Measurements from ENCODE around the gene PLA2G1B. TPM values are rescaled to one million over a fixed set of nuclear protein-coding genes. Genes with fewer than 3 reads are reported as not detected.

The PLA2G1B gene
- total and polyA plus RNA-seq, 2 of the 13 experiments (the other 11 are each of a cell fraction or from before 2014, with no cell fraction given): 0.33 to 1.4 TPM

DNA sequence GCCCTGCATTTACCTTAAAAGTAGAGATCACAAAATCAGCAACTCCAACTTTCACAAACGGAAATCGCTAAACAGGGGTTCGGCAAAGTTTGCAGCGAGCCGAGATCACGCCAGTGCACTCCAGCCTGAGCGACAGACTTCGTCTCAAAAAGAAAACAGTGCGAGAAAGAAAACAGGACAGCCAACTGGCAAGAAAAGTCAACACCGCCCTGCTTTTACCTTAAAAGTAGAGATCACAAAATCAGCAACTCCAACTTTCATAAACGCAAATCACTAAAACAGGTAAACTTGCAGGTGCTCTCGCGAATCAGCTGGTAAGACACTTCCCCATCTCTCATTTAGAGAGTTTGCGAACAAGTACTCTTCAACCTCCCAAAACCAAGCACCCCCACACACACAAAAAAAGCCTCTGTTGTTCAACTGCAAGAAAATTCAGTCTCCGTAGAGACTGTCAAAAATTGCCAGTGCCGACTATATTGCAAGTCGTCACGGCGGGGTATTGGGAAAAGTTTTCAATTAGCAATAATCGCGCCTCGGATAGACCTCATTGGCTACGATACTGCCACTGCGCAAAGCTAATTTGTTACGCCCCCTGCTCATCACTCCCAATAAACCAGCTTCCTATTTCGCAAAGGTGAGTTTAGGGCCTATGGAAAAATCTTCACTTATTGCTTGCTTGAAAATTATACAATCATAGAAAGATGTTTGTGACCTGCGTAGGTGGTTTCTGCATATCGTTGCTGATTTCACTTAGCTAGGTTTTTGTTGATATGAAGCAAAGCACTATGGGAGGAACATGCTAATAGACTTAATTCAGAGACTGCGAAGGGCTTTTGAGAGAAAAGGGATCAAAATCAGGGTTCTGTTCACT is 34.7 kb downstream of the PLA2G1B start, which contains the start of gene RNU4-1 (continued):
- TF ChIP-seq ZSCAN21 (CRISPR knock-in tag; IDR thresholded peaks at IDR 0.05; ENCODE audit: borderline replicate concordance): no peak
- no peak for TF ChIP-seq GLI4 (CRISPR knock-in tag; IDR thresholded peaks at IDR 0.05; ENCODE audit: borderline replicate concordance)
- TF ChIP-seq NFE2 (CRISPR knock-in tag; IDR thresholded peaks at IDR 0.05): no peak
- TF ChIP-seq HNRNPH1 (optimal IDR thresholded peaks at IDR 0.05; ENCODE audit: low read depth, low read length): no peak
- TF ChIP-seq, protein P1, sequence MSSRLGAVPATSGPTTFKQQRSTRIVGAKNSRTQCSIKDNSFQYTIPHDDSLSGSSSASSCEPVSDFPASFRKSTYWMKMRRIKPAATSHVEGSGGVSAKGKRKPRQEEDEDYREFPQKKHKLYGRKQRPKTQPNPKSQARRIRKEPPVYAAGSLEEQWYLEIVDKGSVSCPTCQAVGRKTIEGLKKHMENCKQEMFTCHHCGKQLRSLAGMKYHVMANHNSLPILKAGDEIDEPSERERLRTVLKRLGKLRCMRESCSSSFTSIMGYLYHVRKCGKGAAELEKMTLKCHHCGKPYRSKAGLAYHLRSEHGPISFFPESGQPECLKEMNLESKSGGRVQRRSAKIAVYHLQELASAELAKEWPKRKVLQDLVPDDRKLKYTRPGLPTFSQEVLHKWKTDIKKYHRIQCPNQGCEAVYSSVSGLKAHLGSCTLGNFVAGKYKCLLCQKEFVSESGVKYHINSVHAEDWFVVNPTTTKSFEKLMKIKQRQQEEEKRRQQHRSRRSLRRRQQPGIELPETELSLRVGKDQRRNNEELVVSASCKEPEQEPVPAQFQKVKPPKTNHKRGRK (CRISPR knock-in tag; IDR thresholded peaks at IDR 0.05): no peak
- TF ChIP-seq MED13 (CRISPR knock-in tag; IDR thresholded peaks at IDR 0.05): peak; percentile 92
- TF ChIP-seq ZNF451 (CRISPR knock-in tag; IDR thresholded peaks at IDR 0.05): 0 out of 2 replicates have a peak, but pooled peaks have one; percentile 34
- TF ChIP-seq WIZ (CRISPR knock-in tag; IDR thresholded peaks at IDR 0.05): no peak
- TF ChIP-seq, protein P2, sequence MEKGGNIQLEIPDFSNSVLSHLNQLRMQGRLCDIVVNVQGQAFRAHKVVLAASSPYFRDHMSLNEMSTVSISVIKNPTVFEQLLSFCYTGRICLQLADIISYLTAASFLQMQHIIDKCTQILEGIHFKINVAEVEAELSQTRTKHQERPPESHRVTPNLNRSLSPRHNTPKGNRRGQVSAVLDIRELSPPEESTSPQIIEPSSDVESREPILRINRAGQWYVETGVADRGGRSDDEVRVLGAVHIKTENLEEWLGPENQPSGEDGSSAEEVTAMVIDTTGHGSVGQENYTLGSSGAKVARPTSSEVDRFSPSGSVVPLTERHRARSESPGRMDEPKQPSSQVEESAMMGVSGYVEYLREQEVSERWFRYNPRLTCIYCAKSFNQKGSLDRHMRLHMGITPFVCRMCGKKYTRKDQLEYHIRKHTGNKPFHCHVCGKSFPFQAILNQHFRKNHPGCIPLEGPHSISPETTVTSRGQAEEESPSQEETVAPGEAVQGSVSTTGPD (CRISPR knock-in tag; IDR thresholded peaks at IDR 0.05): no peak
- no peak for TF ChIP-seq ZNF746 (CRISPR knock-in tag; IDR thresholded peaks at IDR 0.05)
- peak; percentile 83 for TF ChIP-seq ZNF264 (CRISPR knock-in tag; IDR thresholded peaks at IDR 0.05)
- TF ChIP-seq CHCHD3 (CRISPR knock-in tag; IDR thresholded peaks at IDR 0.05): no peak
- TF ChIP-seq, protein P3, sequence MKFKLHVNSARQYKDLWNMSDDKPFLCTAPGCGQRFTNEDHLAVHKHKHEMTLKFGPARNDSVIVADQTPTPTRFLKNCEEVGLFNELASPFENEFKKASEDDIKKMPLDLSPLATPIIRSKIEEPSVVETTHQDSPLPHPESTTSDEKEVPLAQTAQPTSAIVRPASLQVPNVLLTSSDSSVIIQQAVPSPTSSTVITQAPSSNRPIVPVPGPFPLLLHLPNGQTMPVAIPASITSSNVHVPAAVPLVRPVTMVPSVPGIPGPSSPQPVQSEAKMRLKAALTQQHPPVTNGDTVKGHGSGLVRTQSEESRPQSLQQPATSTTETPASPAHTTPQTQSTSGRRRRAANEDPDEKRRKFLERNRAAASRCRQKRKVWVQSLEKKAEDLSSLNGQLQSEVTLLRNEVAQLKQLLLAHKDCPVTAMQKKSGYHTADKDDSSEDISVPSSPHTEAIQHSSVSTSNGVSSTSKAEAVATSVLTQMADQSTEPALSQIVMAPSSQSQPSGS (CRISPR knock-in tag; IDR thresholded peaks at IDR 0.05): peak; percentile 93
- TF ChIP-seq NFKB2 (CRISPR knock-in tag; IDR thresholded peaks at IDR 0.05; ENCODE audit: borderline replicate concordance): no peak; the same call in 1 of the 2 replicates
- TF ChIP-seq ZNF724P (CRISPR knock-in tag; IDR thresholded peaks at IDR 0.05; ENCODE audit: borderline replicate concordance): no peak
- peak; percentile 25; the same call in 1 of the 2 replicates for TF ChIP-seq SALL2 (CRISPR knock-in tag; IDR thresholded peaks at IDR 0.05)
- no peak for TF ChIP-seq ZNF552 (CRISPR knock-in tag; IDR thresholded peaks at IDR 0.05; ENCODE audit: borderline replicate concordance)
- peak; percentile 93; the same call in 1 of the 2 replicates for TF ChIP-seq NKX3-1 (CRISPR knock-in tag; IDR thresholded peaks at IDR 0.05)
- no peak for TF ChIP-seq SOX6 (IDR thresholded peaks at IDR 0.05)
- TF ChIP-seq SOX6 (CRISPR knock-in tag; IDR thresholded peaks at IDR 0.05): peak; percentile 52
- peak; percentile 34; the same call in 1 of the 2 replicates for TF ChIP-seq TAF1 (CRISPR knock-in tag; IDR thresholded peaks at IDR 0.05)
- TF ChIP-seq KLF12 (CRISPR knock-in tag; IDR thresholded peaks at IDR 0.05; ENCODE audit: borderline replicate concordance): peak; percentile 88
- TF ChIP-seq ZNF713 (CRISPR knock-in tag; IDR thresholded peaks at IDR 0.05): no peak
- TF ChIP-seq HDAC1 (CRISPR knock-in tag; IDR thresholded peaks at IDR 0.05): peak; percentile 41; the same call in 1 of the 2 replicates
- peak; percentile 77 for TF ChIP-seq TOPORS (CRISPR knock-in tag; IDR thresholded peaks at IDR 0.05)
- TF ChIP-seq, protein P4, sequence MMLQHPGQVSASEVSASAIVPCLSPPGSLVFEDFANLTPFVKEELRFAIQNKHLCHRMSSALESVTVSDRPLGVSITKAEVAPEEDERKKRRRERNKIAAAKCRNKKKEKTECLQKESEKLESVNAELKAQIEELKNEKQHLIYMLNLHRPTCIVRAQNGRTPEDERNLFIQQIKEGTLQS (CRISPR knock-in tag; IDR thresholded peaks at IDR 0.05): no peak; the same call in 1 of the 2 replicates
